ENCODE data around the gene POLRMT.
"Not testable (repeated sequence)": the region's sequence is repeated elsewhere in the genome, so short reads cannot be mapped to it uniquely, and the experiment has no call there.

Gene POLRMT

DNA sequence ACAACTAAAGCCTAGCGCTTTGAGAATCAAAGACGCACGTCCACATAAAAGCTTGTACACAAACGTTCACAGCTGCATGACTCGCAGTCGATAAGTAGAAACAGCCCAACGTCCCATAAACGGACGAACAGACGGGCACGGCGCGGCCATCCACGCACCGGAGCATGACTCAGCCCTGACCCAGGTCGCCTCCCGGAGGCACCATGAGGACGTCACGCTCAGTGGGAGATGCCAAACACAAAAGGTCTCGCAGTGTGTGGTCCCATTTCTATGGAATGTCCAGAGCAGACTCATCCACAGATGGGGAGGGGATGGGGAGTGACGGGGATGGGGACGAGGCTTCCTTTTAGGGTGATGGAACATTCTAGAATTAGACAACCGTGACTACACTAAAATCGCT lies 9.4 kb downstream of the POLRMT start:
- no peak overlapping the region for H3K4me3 ChIP-seq (ENCODE audit: low read depth, low read length)
- in situ Hi-C loops (cut with HindIII; ENCODE audit: low sequenced_read_pairs) = no loop called here
- DNase-seq (ENCODE audit: low read depth) = peak; percentile 97
- TF ChIP-seq, protein P1, sequence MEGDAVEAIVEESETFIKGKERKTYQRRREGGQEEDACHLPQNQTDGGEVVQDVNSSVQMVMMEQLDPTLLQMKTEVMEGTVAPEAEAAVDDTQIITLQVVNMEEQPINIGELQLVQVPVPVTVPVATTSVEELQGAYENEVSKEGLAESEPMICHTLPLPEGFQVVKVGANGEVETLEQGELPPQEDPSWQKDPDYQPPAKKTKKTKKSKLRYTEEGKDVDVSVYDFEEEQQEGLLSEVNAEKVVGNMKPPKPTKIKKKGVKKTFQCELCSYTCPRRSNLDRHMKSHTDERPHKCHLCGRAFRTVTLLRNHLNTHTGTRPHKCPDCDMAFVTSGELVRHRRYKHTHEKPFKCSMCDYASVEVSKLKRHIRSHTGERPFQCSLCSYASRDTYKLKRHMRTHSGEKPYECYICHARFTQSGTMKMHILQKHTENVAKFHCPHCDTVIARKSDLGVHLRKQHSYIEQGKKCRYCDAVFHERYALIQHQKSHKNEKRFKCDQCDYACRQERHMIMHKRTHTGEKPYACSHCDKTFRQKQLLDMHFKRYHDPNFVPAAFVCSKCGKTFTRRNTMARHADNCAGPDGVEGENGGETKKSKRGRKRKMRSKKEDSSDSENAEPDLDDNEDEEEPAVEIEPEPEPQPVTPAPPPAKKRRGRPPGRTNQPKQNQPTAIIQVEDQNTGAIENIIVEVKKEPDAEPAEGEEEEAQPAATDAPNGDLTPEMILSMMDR (IDR thresholded peaks at IDR 0.05; ENCODE audit: low read depth, low read length, missing control alignments) = no peak

GRCh38 chr19:623175-623916 lies 10.0 kb downstream of the POLRMT start:
- in situ Hi-C loops (cut with HindIII; ENCODE audit: low sequenced_read_pairs) = no loop called here
- TF ChIP-seq, protein P1 (IDR thresholded peaks at IDR 0.05; ENCODE audit: low read depth, low read length, missing control alignments) = no peak
- DNase-seq (ENCODE audit: low read depth) = no peak
- no peak overlapping the region for H3K4me3 ChIP-seq (ENCODE audit: low read depth, low read length)

GRCh38 chr19:622666-623065 lies 10.7 kb downstream of the POLRMT start:
- in situ Hi-C loops (cut with HindIII; ENCODE audit: low sequenced_read_pairs) = no loop called here
- TF ChIP-seq, protein P1 (IDR thresholded peaks at IDR 0.05; ENCODE audit: low read depth, low read length, missing control alignments) = no peak
- H3K4me3 ChIP-seq (ENCODE audit: low read depth, low read length) = no peak overlapping the region
- DNase-seq (ENCODE audit: low read depth) = no peak

GRCh38 chr19:621819-622218 lies 11.5 kb downstream of the POLRMT start:
- no peak for DNase-seq (ENCODE audit: low read depth)
- no peak overlapping the region for H3K4me3 ChIP-seq (ENCODE audit: low read depth, low read length)
- in situ Hi-C loops (cut with HindIII; ENCODE audit: low sequenced_read_pairs) = no loop called here
- TF ChIP-seq, protein P1 (IDR thresholded peaks at IDR 0.05; ENCODE audit: low read depth, low read length, missing control alignments) = no peak

- H3K4me3 ChIP-seq (ENCODE audit: low read depth, low read length); DNase-seq (ENCODE audit: low read depth); in situ Hi-C loops (cut with HindIII; ENCODE audit: low sequenced_read_pairs): not testable (repeated sequence)
Observed at GRCh38 chr19:621191-621590, 12.1 kb downstream of the POLRMT start.

DNA sequence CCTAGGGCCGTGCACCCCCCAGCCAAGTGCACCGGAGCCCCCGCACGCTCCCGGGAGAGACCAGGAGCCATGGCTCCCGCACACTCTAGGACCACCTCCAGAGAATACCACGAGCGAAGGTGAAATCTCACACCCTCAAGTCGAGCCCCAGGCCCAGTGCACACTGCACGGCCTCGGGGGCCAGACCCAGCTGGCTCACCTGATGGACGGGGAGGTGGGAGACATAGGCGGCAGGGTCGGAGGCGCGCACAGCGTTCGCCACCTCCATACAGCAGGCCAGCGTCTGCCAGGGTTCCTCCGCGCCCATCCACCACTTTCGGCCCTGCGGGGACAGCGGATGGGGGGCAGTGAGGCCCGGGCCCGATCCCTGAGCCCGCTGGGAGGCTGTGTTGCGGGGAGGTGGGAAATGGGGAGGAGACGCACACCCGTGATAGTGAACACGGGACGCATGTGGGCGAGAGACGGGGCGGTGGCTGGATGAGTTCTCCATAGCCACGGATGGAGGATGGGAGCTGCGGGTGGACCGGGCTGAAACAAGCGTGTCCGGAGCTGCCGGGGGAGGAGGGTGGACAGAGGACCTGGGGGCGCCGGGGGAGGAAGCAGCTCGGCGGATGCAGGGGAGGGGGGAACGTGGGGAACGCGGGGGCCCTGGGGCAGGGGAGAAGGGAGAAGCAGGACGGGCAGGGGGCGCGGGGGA lies 13.0 kb downstream of the POLRMT start:
- in situ Hi-C loops (cut with HindIII; ENCODE audit: low sequenced_read_pairs) = no loop called here
- TF ChIP-seq, protein P1 (IDR thresholded peaks at IDR 0.05; ENCODE audit: low read depth, low read length, missing control alignments) = no peak
- no peak overlapping the region for H3K4me3 ChIP-seq (ENCODE audit: low read depth, low read length)
- DNase-seq (ENCODE audit: low read depth) = no peak

Data from astrocyte of the cerebellum (primary cell).